ENCODE data around the gene EPHA1.

Gene EPHA1

GRCh38 chr7:143388491-143389101, 20.1 kb downstream of the EPHA1 start:
- DNase-seq (ENCODE audit: low read depth): no peak

DNA sequence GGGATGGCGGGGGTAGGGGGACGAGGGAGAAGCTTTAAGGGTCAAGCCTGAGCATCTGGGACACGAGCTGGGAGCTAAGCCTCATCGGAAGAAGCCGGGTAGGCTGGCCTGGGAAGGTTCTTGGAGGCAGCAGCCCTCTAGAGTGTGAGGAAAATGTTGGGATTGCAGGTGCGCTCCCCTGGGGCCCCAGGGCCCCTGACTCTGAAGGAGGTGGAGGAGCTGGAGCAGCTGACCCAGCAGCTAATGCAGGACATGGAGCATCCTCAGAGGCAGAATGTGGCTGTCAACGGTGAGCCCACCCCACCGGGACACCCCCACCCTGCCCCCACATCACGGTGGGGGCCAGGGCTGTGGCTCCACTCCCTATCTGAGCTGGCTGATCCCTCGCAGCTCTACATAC, 20.6 kb downstream of the EPHA1 start:
- no peak for DNase-seq (ENCODE audit: low read depth)

DNA sequence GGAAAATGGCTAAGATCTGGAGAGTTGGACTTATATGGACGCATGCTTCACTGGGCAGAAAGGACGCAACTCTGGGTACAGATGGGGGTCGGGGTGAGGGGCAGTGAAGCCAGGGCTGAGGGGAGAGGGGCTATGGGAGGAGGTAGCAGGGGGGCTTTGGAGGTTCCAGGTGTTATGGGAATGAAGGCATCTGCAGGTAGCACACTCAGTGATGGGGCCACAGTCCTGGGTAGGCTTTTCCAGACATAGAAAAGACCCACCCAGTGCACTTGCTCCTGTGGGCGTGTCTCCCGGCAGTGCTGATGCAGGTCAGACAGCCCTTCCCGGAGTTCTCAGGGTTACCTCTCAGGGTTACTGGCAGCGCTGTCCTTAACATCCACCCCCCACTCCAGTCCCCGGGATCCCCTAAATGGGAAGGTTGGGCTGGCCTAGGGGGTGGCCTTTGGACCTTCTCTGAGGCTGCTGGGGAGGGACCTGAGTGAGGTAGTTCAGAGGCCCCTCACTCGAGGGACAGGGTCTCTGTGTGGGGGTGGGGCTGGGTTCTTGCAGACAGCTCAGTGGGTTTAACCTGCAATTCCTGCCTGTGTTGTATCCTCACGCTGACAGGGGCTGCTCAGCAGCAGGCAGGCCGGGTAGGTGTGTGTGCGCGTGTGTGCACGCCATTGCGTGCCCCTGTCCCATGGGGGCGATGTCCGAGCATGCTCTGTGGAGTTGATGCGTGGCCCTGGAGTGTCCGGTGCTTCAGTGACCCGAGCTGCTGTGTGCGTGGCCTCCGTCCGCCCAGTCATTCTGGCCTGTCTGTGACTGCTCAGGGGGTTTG, 21.3 kb downstream of the EPHA1 start:
- no peak for DNase-seq (ENCODE audit: low read depth)

DNA sequence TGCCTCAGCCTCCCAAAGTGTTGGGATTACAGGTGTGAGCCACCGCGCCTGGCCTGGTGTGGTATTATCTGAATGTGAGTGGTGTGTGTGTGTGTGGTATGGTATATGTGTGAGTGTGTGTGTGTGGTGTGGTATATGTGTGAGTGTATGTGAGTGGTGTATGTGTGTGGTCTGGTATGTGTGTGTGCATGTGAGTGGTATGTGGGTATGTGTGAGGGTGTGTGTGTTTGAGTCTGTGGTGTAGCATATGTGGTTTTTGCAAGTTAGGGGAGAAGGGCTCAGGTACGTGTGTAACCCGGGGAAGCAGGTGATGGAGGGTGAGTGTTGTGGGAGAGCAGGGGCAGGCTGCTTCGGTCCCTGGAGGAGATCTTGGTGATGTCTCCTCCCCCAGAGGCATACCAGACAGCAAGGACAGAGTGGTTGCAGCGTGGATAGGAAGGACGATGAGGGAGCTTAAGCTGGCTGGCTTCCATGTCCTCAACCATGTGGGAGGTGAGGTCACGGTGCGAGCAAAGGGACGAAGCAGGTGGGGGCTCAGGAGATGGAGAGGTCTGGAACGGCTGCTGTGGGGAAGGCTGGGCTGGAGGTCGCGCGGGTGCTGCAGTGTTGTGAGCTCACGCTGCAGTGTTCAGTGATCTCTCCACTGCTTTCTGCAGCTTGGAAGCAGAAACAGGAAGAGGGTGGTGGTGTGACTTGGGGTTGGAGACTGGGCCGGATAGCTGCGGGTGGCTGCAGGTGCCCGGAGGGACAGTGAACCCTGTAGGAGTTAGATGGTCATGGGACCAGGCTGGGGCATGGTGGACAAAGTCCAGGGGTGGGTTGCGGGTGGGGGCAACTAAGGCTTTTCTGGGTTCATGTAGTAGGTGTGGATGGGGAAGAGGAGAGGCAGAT, 22.5 kb downstream of the EPHA1 start:
- DNase-seq (ENCODE audit: low read depth): no peak

GRCh38 chr7:143384661-143385631, 23.7 kb downstream of the EPHA1 start:
- DNase-seq (ENCODE audit: low read depth): no peak

DNA sequence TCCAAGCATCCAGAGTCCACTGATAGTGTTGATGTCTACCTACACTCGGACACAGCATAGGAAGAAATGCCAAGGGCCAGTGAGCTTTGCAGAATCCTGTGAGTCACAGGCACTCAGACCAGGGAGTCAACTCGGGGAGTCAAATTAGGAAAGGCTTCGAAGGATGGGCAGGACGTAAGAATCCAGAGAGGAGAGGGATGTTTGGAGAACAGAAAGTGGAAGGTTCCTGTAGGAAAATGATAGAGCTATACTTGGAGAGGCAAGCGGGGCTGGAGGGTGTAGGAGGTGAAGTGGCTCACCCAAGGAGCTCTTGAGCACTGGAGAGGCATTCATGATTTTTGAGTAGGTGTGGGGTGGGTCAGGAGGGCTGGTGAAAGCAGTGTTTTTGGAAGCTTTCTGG, 24.5 kb downstream of the EPHA1 start:
- no peak for DNase-seq (ENCODE audit: low read depth)

GRCh38 chr7:143383642-143383957, 25.1 kb downstream of the EPHA1 start:
- no peak for DNase-seq (ENCODE audit: low read depth)

GRCh38 chr7:143382791-143383641, 25.6 kb downstream of the EPHA1 start:
- no peak for DNase-seq (ENCODE audit: low read depth)

DNA sequence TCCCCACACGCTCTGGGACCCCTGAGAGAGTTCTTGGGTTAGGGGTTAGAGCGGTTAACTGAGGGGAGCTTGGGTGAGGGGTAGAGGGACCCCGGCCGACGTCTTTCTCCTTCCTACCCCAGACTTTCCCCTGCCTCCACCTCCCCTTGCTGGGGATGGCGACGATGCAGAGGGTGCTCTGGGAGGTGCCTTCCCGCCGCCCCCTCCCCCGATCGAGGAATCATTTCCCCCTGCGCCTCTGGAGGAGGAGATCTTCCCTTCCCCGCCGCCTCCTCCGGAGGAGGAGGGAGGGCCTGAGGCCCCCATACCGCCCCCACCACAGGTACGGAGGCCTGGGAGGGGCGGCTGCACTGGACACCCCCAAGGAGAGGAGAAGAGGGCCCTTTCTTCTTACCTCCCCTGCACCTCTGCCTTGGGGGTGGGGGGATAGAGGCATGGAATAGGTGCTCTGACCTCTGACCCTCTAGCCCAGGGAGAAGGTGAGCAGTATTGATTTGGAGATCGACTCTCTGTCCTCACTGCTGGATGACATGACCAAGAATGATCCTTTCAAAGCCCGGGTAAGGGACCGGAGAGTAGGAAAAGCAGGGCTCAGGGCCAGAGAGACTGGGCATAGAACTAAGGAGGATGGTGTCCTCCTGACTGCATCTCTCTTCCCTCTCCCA, 26.4 kb downstream of the EPHA1 start:
- no peak for DNase-seq (ENCODE audit: low read depth)

DNA sequence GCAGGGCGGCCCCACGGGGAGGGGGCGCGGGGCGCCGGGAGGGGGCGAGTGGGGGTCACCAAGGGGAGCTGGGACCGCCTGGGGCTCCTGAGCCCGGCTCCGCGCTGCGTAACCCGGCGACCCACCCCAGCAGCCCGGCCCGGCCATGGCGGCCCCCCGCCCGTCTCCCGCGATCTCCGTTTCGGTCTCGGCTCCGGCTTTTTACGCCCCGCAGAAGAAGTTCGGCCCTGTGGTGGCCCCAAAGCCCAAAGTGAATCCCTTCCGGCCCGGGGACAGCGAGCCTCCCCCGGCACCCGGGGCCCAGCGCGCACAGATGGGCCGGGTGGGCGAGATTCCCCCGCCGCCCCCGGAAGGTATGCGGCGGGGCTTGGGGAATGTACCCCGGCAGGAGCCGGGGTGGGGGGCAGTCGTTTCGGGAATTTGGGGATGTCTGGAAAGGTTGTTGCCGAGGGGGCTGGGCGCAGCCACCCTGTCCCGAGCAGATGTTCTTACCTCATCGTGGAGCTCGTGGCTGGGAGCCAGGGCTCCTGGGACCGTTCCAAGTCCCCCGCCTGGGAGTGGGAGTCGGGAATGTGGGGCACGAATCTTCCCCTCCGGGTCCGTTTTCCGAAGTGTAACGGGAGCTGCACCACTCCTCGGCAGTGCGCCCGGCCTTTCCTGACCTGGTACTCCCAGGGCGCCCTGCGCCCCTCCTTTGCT, 27.1 kb downstream of the EPHA1 start:
- DNase-seq (ENCODE audit: low read depth): no peak

DNA sequence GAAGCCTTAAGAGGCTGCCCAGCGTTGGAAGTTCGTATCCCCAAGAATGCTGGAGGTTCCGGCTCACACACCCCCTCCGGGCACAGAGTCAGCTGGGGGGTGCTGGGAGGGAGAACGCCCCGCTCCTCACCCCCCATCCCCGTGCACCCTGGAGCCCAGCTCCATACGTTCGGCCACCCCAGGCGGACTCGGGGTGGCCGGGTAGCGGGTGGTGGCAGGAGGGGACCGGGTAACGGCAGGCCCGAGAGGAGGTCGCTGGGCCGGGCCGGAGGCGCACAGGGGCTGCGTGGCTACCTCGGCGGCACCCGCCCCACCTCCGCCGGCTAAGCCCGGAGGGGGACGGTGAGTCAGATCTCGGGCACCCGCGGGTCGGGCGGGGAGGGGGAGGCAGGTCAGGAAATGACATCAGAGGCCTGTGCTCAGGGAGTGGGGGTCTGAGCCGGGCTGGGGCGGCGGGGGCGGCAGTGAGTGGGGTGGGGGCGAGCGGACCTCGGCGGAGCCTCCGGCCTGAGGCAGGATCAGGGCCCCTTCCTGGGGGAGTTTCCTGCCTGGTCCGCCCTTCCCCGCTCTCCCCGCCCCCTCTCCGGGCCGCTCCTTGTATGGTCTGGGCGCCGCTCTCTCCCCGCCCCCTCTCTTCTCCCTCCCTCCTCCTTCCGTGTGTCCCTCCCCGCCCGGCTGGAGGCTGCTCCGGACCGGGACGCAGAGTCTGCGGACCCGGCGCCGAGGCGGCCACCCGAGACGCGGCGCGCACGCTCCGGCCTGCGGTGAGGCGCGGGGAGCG, 27.8 kb downstream of the EPHA1 start, which contains the start of gene ZYX:
Gene ZYX (plus strand): TSS at position 700 of the 781 bp plus-strand sequence. CDS start 227 bp downstream, outside the sequence.
- DNase-seq (ENCODE audit: low read depth): peak; percentile 84

DNA sequence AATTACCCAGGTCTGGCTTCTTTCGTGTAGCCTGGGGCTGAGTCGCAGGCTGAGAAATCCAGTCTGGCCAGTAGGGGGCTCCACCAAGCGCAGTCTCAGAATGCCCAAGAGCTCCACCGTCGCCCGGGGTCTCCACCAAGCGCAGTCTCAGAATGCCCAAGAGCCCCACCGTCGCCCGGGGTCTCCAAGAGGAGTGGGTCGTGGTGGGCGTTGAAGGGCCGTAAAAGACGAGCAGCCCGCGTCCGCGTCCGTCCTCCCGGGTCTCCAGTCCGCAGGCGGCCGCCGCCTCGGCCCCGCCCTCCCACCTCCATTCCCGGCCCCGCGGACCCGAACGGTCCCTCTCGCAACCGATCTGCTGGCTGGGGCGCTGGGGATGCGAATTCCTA, 28.4 kb downstream of the EPHA1 start:
- peak; percentile 84 for DNase-seq (ENCODE audit: low read depth)

DNA sequence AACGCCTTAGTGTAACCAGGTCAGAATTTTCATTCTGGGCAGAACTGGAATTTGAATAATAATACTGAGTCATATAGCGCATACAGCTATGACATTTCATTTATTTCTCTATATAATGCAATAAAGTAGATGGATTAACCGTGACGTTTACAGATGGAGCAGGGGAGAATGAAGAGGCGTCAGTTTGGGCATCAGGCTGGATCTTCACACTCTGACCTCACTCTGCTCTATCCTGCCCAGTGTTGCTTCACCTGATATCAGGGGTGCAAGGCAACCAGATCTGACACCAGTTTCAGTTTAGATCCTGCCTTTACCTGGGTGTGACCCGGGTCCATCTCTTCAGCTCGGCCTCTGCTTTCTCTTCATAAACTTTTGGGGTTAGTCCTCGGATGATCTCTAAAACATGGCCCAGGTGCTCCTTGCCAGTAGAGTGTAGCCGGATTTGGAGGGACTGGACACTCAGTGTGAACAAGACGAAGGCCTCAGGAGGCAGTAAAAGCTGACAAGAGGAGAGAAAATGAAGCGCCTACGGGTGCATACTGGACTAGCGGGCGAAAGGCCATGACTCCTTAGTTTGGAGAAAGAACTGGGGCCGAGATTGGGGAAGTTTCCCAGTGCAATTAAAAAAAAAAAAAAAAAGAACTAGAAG, 28.9 kb downstream of the EPHA1 start:
- no peak for DNase-seq (ENCODE audit: low read depth)

- DNase-seq (ENCODE audit: low read depth): no peak
These were observed 32.3 kb downstream of the EPHA1 start for GRCh38 chr7:143376396-143376795.

DNA sequence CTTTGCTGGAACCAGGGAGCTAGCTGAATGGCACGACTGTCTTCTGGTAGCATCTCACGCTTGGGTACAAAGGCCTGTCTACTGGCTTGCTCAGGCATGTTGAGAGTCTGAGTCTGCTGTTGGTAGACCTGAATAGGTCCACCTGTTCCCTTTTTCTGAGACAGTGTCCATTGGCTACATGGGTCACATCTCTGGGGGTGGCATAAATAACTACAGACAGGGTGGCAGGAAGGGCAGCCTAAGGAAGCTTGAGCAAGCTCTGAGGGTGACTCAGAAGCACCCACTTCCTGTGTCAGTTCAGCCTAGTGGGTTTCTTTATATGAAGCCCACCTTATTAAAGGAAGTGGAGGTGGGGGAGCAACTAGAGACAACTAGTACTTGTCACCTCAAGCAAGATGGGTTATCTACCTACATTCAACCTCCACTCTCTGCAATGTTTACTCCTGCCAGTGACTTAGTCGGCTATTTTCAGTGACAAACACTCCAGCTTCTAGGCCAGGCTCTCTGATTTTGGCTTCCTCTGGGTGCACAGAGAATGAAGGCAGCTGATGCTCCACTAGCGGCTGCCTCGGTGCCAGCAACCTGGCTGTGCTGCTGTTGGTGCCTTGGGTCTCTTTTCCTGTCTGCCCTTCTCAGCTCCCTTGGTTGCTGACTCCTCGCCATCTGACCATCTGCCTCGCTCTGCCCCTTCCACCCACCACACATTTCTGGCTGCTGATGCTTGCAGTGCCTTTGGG, 33.2 kb downstream of the EPHA1 start:
- DNase-seq (ENCODE audit: low read depth): no peak

GRCh38 chr7:143374561-143374960, 34.1 kb downstream of the EPHA1 start:
- DNase-seq (ENCODE audit: low read depth): no peak

GRCh38 chr7:143373255-143373794, 35.3 kb downstream of the EPHA1 start:
- DNase-seq (ENCODE audit: low read depth): no peak
